ENCODE measurements around the gene PRG3. TPM values are rescaled to one million over a fixed set of nuclear protein-coding genes. Genes with fewer than 3 reads are reported as not detected.
A peak's percentile ranks its signal among the peaks of the same experiment; 100 is the strongest.

The PRG3 gene
- total RNA-seq, 1 experiment from 2014 or later, result not detected

DNA sequence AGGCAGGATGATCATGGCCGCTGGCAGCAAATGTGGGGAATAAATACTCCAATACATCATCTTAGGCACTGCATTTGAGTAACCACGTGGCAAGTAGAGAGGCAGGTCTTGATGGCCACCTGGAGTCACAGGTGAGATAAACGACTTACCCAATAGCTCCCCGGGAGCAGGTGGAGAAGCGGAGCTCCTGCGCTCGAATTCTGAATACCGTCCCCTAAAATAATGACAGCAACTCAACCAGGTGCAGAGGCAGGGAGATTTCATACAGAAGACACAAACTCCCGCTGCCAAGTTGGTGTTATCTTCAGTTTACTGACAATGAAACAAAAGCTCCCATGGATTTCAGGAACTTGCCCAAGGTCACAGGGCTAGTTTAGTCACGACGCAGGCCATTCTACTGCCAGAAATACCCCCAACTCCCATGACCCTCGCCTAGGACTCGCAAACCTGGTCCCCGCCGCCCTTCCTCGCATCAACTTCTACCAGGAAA, 45.5 kb upstream of the PRG3 start:
- WGBS (ENCODE audit: extremely low coverage, insufficient read length, low lambda C conversion rate), result no CpG with 5 or more reads among the region's 16 CpGs

More for the DNA sequence above, 45.5 kb upstream of the PRG3 start:
- Histone ChIP-seq H3K27ac (ENCODE audit: insufficient read length, low read depth, low read length) (no peak overlapping the region), H2AFZ (ENCODE audit: low read length) (no peak overlapping the region), H2BK20ac (ENCODE audit: low read depth, low read length, poor library complexity, severe bottlenecking) (no peak overlapping the region), H2BK5ac (ENCODE audit: insufficient read length, low read length) (no peak overlapping the region), H4K91ac (ENCODE audit: insufficient read length, low read depth, low read length) (no peak overlapping the region), H3K23me2 (ENCODE audit: insufficient read length, low read depth, low read length, poor library complexity, severe bottlenecking) (peaks cover 6% of the 10 kb centered on the region), H3K4me1 (ENCODE audit: insufficient read depth, low read length) (peaks cover 2% of the 10 kb centered on the region; the same call in 1 of the 2 replicates), H3K4ac (ENCODE audit: low read depth, low read length) (no peak overlapping the region), H3K56ac (ENCODE audit: insufficient read length, low read depth, low read length) (no peak overlapping the region), H3K18ac (ENCODE audit: insufficient read length, low read depth, low read length) (no peak overlapping the region), H3T11ph (ENCODE audit: low read length) (no peak overlapping the region), H4K8ac (replicated peaks; ENCODE audit: insufficient read length, low read depth, low read length) (no peak overlapping the region), H3K9ac (ENCODE audit: extremely low read depth, insufficient read length, low read length) (no peak overlapping the region), H3K27me3 (ENCODE audit: insufficient read depth, low read length) (peaks cover 3% of the 10 kb centered on the region; the same call in 1 of the 2 replicates), H2BK15ac (ENCODE audit: low read depth, low read length) (no peak overlapping the region), H2BK120ac (ENCODE audit: low read depth, low read length, poor library complexity, severe bottlenecking) (no peak overlapping the region), H3K4me2 (ENCODE audit: insufficient read depth, insufficient read length, low read length) (peak overlapping the region; percentile 60), H4K20me1 (ENCODE audit: control insufficient read depth, insufficient read depth, insufficient read length) (no peaks in the 10 kb centered on the region), H4K5ac (ENCODE audit: insufficient read length, low read depth, low read length) (no peak overlapping the region), H2BK12ac (ENCODE audit: insufficient read length, low read depth, low read length) (no peak overlapping the region), H3K79me1 (ENCODE audit: insufficient read depth, low read depth, low read length, poor library complexity, severe bottlenecking) (no peaks in the 10 kb centered on the region), H3K23ac (ENCODE audit: insufficient read length, low read depth, low read length) (no peak overlapping the region), H3K14ac (ENCODE audit: insufficient read depth, low read length) (peak overlapping the region; percentile 74; the same call in 1 of the 2 replicates), H3K79me2 (ENCODE audit: insufficient read depth, low read length) (no peaks in the 10 kb centered on the region), H2AK5ac (ENCODE audit: insufficient read length, low read length) (no peak overlapping the region), H3K9me3 (ENCODE audit: control insufficient read depth, low read depth, low read length) (no peaks in the 10 kb centered on the region)
- Mint-ChIP-seq H3K27ac (no peak overlapping the region), H3K4me3 (peak overlapping the region; percentile 68 to 83), H3K4me1 (peaks cover 27 to 32% of the 10 kb centered on the region in 2 experiments), H3K36me3 (ENCODE audit: insufficient read depth in 1 of 3, low read depth in 3 of 3) (peaks cover 11 to 21% (median 19%) of the 10 kb centered on the region in 3 experiments), H3K27me3 (ENCODE audit: low read depth) (peaks cover 43% of the 10 kb centered on the region), H3K9me3 (no peaks in the 10 kb centered on the region)
- TF ChIP-seq, protein P1, sequence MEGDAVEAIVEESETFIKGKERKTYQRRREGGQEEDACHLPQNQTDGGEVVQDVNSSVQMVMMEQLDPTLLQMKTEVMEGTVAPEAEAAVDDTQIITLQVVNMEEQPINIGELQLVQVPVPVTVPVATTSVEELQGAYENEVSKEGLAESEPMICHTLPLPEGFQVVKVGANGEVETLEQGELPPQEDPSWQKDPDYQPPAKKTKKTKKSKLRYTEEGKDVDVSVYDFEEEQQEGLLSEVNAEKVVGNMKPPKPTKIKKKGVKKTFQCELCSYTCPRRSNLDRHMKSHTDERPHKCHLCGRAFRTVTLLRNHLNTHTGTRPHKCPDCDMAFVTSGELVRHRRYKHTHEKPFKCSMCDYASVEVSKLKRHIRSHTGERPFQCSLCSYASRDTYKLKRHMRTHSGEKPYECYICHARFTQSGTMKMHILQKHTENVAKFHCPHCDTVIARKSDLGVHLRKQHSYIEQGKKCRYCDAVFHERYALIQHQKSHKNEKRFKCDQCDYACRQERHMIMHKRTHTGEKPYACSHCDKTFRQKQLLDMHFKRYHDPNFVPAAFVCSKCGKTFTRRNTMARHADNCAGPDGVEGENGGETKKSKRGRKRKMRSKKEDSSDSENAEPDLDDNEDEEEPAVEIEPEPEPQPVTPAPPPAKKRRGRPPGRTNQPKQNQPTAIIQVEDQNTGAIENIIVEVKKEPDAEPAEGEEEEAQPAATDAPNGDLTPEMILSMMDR (conservative IDR thresholded peaks at IDR 0.05), result no peak
- peak; percentile 34 for DNase-seq

All from H9 (cell line).